Coronary artery (tissue), 2 donors: ENCODE results near the gene OR8B2.

ENCODE experiments used
- DNase-seq: peaks from one replicate; pipeline ENCODE4 v3.0.0-alpha.2; 2017; ENCODE audit warnings: low spot score
- H3K27ac ChIP-seq, 2 donors: fragments of 200-600 bp; sonication (generic); one replicate each; pipeline ENCODE4 v1.5.1; 2016 to 2019
- H3K4me3 ChIP-seq: fragments of 200-600 bp; sonication (generic); 2 replicates; pipeline ENCODE4 v1.5.1; 2016; ENCODE audit warnings: mild to moderate bottlenecking, moderate library complexity
- TF ChIP-seq, protein P1 (sequence below): fragments of 200-600 bp; sonication (generic); IDR thresholded peaks from one replicate; pipeline ENCODE4 v1.5.1; 2019; ENCODE audit warnings: antibody characterized with exemption

The OR8B2 gene

DNA sequence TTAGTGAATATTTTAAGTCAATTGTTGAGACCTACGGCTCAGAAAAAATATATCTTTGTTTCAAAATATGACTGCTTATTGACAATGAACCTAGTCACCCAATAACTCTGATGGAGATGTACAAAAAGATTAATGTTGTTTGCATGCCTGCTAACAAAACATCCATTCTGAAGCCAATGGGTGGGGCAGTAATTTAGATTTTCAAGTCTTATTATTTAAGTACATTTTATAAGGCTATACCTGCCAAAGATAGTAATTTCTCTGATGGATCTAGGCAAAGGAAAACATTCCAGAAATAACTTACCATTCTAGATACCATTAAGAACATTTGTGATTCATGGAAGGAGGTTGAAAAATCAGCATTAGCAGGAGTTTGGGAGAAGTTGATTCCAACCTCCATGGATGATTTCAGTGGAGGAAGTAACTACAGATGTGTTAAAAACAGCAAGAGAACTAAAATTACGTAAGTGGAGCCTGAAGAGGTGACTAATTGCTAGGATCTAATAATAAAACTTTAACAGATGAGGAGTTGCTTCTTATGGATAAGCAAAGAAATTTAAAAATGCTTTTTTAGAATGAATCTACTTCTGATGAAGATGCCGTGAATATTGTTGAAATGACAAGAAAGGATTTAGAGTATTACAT is 37.9 kb downstream of the OR8B2 start:
- no peak overlapping the region for H3K4me3 ChIP-seq
- no peak for DNase-seq
- TF ChIP-seq, protein P1, sequence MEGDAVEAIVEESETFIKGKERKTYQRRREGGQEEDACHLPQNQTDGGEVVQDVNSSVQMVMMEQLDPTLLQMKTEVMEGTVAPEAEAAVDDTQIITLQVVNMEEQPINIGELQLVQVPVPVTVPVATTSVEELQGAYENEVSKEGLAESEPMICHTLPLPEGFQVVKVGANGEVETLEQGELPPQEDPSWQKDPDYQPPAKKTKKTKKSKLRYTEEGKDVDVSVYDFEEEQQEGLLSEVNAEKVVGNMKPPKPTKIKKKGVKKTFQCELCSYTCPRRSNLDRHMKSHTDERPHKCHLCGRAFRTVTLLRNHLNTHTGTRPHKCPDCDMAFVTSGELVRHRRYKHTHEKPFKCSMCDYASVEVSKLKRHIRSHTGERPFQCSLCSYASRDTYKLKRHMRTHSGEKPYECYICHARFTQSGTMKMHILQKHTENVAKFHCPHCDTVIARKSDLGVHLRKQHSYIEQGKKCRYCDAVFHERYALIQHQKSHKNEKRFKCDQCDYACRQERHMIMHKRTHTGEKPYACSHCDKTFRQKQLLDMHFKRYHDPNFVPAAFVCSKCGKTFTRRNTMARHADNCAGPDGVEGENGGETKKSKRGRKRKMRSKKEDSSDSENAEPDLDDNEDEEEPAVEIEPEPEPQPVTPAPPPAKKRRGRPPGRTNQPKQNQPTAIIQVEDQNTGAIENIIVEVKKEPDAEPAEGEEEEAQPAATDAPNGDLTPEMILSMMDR: no peak
- H3K27ac ChIP-seq: no peak overlapping the region

DNA sequence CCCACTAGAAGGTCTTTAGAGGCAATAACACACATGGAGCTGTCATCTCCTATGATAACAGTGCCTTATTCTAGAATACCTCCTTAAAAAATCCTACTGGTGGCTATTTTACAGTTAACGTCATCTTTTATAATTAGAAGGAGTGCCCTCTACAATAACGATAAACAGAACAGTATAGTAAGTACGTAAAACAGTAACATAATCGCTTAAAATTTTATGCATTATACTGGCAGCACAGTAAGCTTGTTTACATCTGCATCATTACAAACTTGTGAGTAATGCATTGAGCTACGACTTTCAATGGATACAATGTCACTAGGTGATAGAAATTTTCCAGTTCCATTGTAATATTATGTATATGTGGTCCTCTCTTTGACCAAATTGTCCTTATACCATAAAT is 40.0 kb downstream of the OR8B2 start:
- DNase-seq: no peak
- no peak overlapping the region for H3K4me3 ChIP-seq
- TF ChIP-seq, protein P1: no peak
- no peak overlapping the region for H3K27ac ChIP-seq

DNA sequence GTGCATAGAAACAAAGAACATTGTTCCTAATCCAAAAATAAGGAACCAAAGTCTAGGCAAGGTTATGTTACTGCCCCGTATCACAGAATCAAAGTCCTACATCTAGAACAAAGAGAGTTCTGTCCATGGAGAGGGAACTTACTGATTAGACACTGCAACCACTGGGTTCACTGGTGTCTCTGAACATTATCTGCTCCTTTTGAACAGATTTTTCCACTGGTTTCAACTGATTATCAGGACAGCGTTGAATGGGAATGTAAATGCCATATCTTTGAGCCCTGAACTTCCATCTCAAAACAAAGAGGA is 44.2 kb downstream of the OR8B2 start:
- Histone ChIP-seq H3K27ac (no peak overlapping the region), H3K4me3 (no peak overlapping the region)
- TF ChIP-seq, protein P1: no peak
- DNase-seq: no peak

DNA sequence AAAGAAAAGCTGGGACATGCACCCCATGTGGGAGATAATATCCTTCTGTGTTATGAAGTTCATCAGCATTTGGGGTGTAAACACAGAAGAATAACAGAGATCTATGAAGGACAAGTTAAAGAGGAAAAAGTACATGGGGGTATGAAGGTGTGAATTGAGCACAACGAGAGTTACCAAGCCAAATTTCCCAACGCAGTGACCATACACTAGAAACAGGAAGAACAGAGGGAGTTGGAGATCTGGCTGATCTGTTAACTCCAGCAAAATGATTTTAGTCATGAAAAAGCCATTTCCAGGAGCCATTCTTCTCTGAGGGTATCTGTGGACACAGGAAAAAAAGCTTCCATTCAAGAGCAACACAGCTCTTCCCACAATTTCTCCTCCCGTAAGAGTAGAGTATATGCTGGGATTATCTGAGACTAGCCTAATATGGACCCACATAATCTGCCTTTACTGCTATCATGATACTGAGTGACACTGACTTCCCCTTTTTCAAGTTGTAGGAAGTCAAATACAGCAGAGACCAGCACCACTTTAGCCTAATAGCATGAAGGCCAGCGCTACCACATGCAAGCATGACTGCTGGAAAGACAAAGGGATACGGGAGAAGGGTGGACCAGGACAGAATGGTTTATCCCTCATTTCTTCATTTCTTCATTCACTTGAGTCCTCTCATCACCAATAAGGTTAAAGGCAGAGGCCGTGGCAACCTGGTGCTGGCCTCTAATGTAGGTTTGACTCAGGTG is 44.7 kb downstream of the OR8B2 start:
- DNase-seq: no peak
- TF ChIP-seq, protein P1: no peak
- no peak overlapping the region for H3K27ac ChIP-seq
- no peak overlapping the region for H3K4me3 ChIP-seq
